ENCODE measurements around the gene VPS8. TPM values are rescaled to one million over a fixed set of nuclear protein-coding genes. Genes with fewer than 3 reads are reported as not detected.
"Not testable (repeated sequence)": the region's sequence is repeated elsewhere in the genome, so short reads cannot be mapped to it uniquely, and the experiment has no call there.

The VPS8 gene
- total RNA-seq, 4 donors from 2014 or later = 23.7 to 61.8 (median 37.1) TPM

GRCh38 chr3:184895350-184895749 lies 83.4 kb downstream of the VPS8 start:
- intact Hi-C loops (cut with DNase I) = no loop called here
- H3K27me3 ChIP-seq = no peaks in the 10 kb centered on the region
- H3K36me3 ChIP-seq = peaks cover 0 to 34% (median 0%) of the 10 kb centered on the region in 3 donors
- DNase-seq = no peak
- WGBS, 2 donors = 95 to 100% methylated on average over 1 of the region's 4 CpGs
- TF ChIP-seq CTCF (IDR thresholded peaks at IDR 0.05) (no peak), POLR2A (IDR thresholded peaks at IDR 0.05) (no peak)
- H3K4me3 ChIP-seq = no peak overlapping the region
- H3K9me3 ChIP-seq = no peaks in the 10 kb centered on the region
- no peaks in the 10 kb centered on the region for H3K4me1 ChIP-seq
- no peak overlapping the region for H3K27ac ChIP-seq

GRCh38 chr3:184896336-184896735 lies 84.4 kb downstream of the VPS8 start:
- Histone ChIP-seq H3K36me3 (peaks cover 0 to 41% (median 0%) of the 10 kb centered on the region in 3 donors), H3K27me3 (no peaks in the 10 kb centered on the region), H3K4me3 (no peak overlapping the region), H3K4me1 (no peaks in the 10 kb centered on the region), H3K9me3 (no peaks in the 10 kb centered on the region), H3K27ac (no peak overlapping the region)
- WGBS, 2 donors = 80 to 88% methylated on average over 2 of the region's 2 CpGs
- DNase-seq = no peak
- intact Hi-C loops (cut with DNase I) = no loop called here
- TF ChIP-seq POLR2A (IDR thresholded peaks at IDR 0.05) = no peak
- TF ChIP-seq CTCF (IDR thresholded peaks at IDR 0.05) = no peak

GRCh38 chr3:184899953-184900595 lies 88.1 kb downstream of the VPS8 start:
- peaks cover 0 to 77% (median 0%) of the 10 kb centered on the region in 3 donors for H3K36me3 ChIP-seq
- no peaks in the 10 kb centered on the region for H3K27me3 ChIP-seq
- DNase-seq = no peak
- H3K27ac ChIP-seq = no peak overlapping the region
- intact Hi-C loops (cut with DNase I) = no loop called here
- no peak overlapping the region for H3K4me3 ChIP-seq
- TF ChIP-seq POLR2A (IDR thresholded peaks at IDR 0.05) = no peak
- TF ChIP-seq CTCF (IDR thresholded peaks at IDR 0.05) = no peak
- H3K4me1 ChIP-seq = no peaks in the 10 kb centered on the region
- no peaks in the 10 kb centered on the region for H3K9me3 ChIP-seq
- WGBS, 2 donors = 83 to 90% methylated on average over 5 of the region's 5 CpGs

- H3K4me3 ChIP-seq; H3K27me3 ChIP-seq; H3K4me1 ChIP-seq; intact Hi-C loops (cut with DNase I); H3K27ac ChIP-seq; DNase-seq; H3K9me3 ChIP-seq: not testable (repeated sequence)
- peaks cover 0 to 50% (median 0%) of the 10 kb centered on the region in 3 donors for H3K36me3 ChIP-seq
- whole genome bisulfite sequencing, 2 donors = 89 to 90% methylated on average over 4 of the region's 4 CpGs
These were observed 95.1 kb downstream of the VPS8 start for GRCh38 chr3:184907031-184907430.

GRCh38 chr3:184907681-184908649 lies 96.0 kb downstream of the VPS8 start:
- H3K27me3 ChIP-seq = no peaks in the 10 kb centered on the region
- WGBS, 2 donors = 75 to 94% methylated on average over 7 to 10 of the region's 14 CpGs
- no peak for TF ChIP-seq CTCF (IDR thresholded peaks at IDR 0.05)
- no peak for TF ChIP-seq POLR2A (IDR thresholded peaks at IDR 0.05)
- H3K4me1 ChIP-seq = no peaks in the 10 kb centered on the region
- H3K27ac ChIP-seq = no peak overlapping the region
- no peak for DNase-seq
- intact Hi-C loops (cut with DNase I) = no loop called here
- H3K36me3 ChIP-seq = peaks cover 0 to 49% (median 0%) of the 10 kb centered on the region in 3 donors
- no peak overlapping the region for H3K4me3 ChIP-seq
- no peaks in the 10 kb centered on the region for H3K9me3 ChIP-seq

Data from esophagus squamous epithelium (tissue), 5 donors.